Measurements from ENCODE around the gene ST6GALNAC6.

DNA sequence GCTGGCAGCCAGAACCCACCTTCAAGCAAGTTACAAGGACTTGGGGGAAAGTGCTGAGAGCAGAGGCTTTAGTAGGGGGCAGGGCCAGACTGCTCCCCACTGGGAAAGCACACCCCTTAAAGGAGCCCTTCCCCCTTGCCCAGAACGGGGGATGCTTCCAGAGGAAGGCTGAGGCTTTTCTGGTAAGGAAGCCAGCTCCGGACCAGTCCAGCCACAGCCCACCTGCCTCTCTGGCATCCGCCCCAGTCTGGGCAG lies 42.5 kb upstream of the ST6GALNAC6 start:
- TF ChIP-seq CTCF (IDR thresholded peaks at IDR 0.05): no peak
- TF ChIP-seq ZFX (IDR thresholded peaks at IDR 0.05; ENCODE audit: borderline replicate concordance): no peak

Data from 22Rv1 (cell line).